Gastrocnemius medialis (tissue), 4 donors: ENCODE results near the gene TUBB. TPM values are rescaled to one million over a fixed set of nuclear protein-coding genes. Genes with fewer than 3 reads are reported as not detected.

Source experiments
- ATAC-seq, 2 donors: fragments of 150-250 bp; one replicate each; pipeline ENCODE4 v1.9.1; 2016
- DNase-seq, 2 donors: peaks; one replicate each; pipeline ENCODE4 v3.0.0-alpha.2; 2019
- H3K27ac ChIP-seq, 4 donors: fragments of 200-600 bp; sonication (generic); 1 replicate in 1 of 4; 2 replicates in 3 of 4; pipeline ENCODE4 v1.5.1; 2016 to 2018; ENCODE audit warnings: mild to moderate bottlenecking in 2 of 4, moderate library complexity in 1 of 4
- H3K27me3 ChIP-seq, 3 donors: fragments of 200-600 bp; sonication (generic) in 2 of 3; 1 replicate in 1 of 3; 2 replicates in 2 of 3; pipeline versions ENCODE4 v1.5.1 to v1.6.0; 2016 to 2019; ENCODE audit warnings: mild to moderate bottlenecking in 1 of 3, moderate library complexity in 1 of 3
- H3K36me3 ChIP-seq, 2 donors: fragments of 200-600 bp; sonication (generic) in 1 of 2; one replicate each; pipeline ENCODE4 v1.5.1; 2017 to 2018
- H3K4me1 ChIP-seq, 2 donors: fragments of 200-600 bp; sonication (generic) in 1 of 2; one replicate each; pipeline ENCODE4 v1.5.1; 2016 to 2017; ENCODE audit warnings: mild to moderate bottlenecking in 2 of 2
- H3K4me3 ChIP-seq, 4 donors: fragments of 200-600 bp; sonication (generic) in 3 of 4; 1 replicate in 1 of 4; 2 replicates in 3 of 4; pipeline ENCODE4 v1.5.1; 2016 to 2019; ENCODE audit warnings: mild to moderate bottlenecking in 2 of 4
- H3K9me3 ChIP-seq, 3 donors: fragments of 200-600 bp; sonication (generic) in 2 of 3; 1 replicate in 1 of 3; 2 replicates in 2 of 3; pipeline ENCODE4 v1.5.1; 2016 to 2019
- POLR2A ChIP-seq, 2 donors: fragments of 450-650 bp; IDR thresholded peaks; one replicate each; pipeline ENCODE4 v1.6.1; 2017; ENCODE audit warnings: antibody characterized with exemption in 2 of 2, mild to moderate bottlenecking in 2 of 2, moderate library complexity in 2 of 2
- in situ Hi-C, 4 donors: fragments of 200-750 bp; cut with MboI; loops; one replicate each; pipeline versions ENCODE4 v1.15.0 to v1.8.0; 2017; ENCODE audit warnings: low sequenced_read_pairs in 4 of 4
- intact Hi-C: fragments of 100-400 bp; cut with DNase I; formaldehyde crosslinking; loops from one replicate; pipeline ENCODE4 v1.15.1; 2023; ENCODE audit warnings: low total_unique reads
- total RNA-seq, 4 donors: library from RNA; depleted of rRNA; stranded (reverse); fragments of >200 nt; gene quantifications; one replicate each; pipeline versions ENCODE4 v1.1.0 to v1.2.3, GENCODE V29; 2016
- TF ChIP-seq, protein P1 (sequence below), 5 experiments: fragments of 450-650 bp in 3 of 5; fragments of 200-600 bp in 2 of 5; sonication (generic) in 2 of 5; IDR thresholded peaks in 4 of 5; conservative IDR thresholded peaks in 1 of 5; 1 replicate in 4 of 5; 2 replicates in 1 of 5; pipeline ENCODE4 v1.5.1; 2016 to 2019; ENCODE audit warnings: antibody characterized with exemption in 5 of 5, mild to moderate bottlenecking in 3 of 5, moderate library complexity in 3 of 5

The TUBB gene
- total RNA-seq, 4 donors from 2014 or later: 79.7 to 294 (median 193) TPM

- in situ Hi-C loops: loop anchor here in 3 of 4 donors (5.0 to 25.0 kb wide), 4 partner anchors 77 to 139 kb away; partner anchors contain the start of gene DDR1 (in 1 of the 3)
- intact Hi-C loops: loop anchor here (10.0 kb wide), 1 partner anchor 167 kb away; the partner anchor contains the start of gene VARS2
Measured at GRCh38 chr6:30747902-30748769, 28.0 kb downstream of the TUBB start.

DNA sequence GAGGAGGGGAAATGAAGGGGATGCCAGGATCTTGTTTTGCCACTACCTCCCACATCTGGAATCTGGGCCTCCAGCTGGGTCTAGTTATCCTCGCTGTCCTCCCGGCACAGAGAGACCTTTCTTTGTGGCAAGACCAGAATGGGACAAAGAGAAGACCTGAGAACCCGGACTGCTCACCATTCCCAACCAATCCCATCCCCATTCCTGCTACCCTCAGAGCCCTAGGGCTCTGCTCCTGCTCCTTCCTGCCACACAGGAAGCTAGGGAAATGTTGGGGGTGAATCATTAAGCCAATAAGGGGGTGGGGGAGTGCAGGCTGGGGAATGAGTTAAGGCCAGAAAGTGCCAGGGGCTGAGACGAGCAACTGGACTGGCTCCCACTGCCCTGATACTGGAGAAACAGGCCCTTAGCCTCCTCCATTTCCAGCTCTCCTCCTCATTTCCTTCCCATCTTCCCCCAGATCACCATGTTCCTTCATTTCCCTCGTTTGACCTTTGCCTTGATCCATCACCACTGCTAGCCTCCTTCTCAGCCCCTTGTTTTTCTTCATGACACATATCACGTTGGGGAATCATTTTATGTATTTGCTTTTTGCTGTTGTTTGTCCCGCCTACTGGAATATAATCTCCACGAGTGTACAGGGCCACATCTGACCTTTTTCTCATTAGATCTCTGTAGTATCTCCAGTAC lies 28.8 kb downstream of the TUBB start:
- DNase-seq (no peak), ATAC-seq (no peak)
- Histone ChIP-seq H3K9me3 (no peaks in the 10 kb centered on the region), H3K4me3 (no peak overlapping the region), H3K36me3 (no peaks in the 10 kb centered on the region), H3K27me3 (no peaks in the 10 kb centered on the region), H3K27ac (no peak overlapping the region), H3K4me1 (peaks cover 19 to 22% of the 10 kb centered on the region in 2 donors)
- intact Hi-C loops (loop anchor here (10.0 kb wide), 1 partner anchor 166 kb away; the partner anchor contains the start of gene VARS2), in situ Hi-C loops (loop anchor here in 3 of 4 donors (5.0 to 25.0 kb wide), 4 partner anchors 76 to 138 kb away; partner anchors contain the start of gene DDR1 (in 1 of the 3))
- TF ChIP-seq, protein P1, sequence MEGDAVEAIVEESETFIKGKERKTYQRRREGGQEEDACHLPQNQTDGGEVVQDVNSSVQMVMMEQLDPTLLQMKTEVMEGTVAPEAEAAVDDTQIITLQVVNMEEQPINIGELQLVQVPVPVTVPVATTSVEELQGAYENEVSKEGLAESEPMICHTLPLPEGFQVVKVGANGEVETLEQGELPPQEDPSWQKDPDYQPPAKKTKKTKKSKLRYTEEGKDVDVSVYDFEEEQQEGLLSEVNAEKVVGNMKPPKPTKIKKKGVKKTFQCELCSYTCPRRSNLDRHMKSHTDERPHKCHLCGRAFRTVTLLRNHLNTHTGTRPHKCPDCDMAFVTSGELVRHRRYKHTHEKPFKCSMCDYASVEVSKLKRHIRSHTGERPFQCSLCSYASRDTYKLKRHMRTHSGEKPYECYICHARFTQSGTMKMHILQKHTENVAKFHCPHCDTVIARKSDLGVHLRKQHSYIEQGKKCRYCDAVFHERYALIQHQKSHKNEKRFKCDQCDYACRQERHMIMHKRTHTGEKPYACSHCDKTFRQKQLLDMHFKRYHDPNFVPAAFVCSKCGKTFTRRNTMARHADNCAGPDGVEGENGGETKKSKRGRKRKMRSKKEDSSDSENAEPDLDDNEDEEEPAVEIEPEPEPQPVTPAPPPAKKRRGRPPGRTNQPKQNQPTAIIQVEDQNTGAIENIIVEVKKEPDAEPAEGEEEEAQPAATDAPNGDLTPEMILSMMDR (IDR thresholded peaks at IDR 0.05 in 4 of 5, conservative IDR thresholded peaks at IDR 0.05 in 1 of 5): no peak
- no peak for TF ChIP-seq POLR2A (IDR thresholded peaks at IDR 0.05)

More at GRCh38 chr6:30747902-30748769, 28.0 kb downstream of the TUBB start:
- no peak overlapping the region for H3K27ac ChIP-seq
- H3K4me3 ChIP-seq: no peak overlapping the region
- DNase-seq: no peak
- TF ChIP-seq, protein P1 (IDR thresholded peaks at IDR 0.05 in 4 of 5, conservative IDR thresholded peaks at IDR 0.05 in 1 of 5): no peak
- no peak for TF ChIP-seq POLR2A (IDR thresholded peaks at IDR 0.05)
- peaks cover 23 to 25% of the 10 kb centered on the region in 2 donors for H3K4me1 ChIP-seq
- H3K36me3 ChIP-seq: no peaks in the 10 kb centered on the region
- no peaks in the 10 kb centered on the region for H3K27me3 ChIP-seq
- no peak for ATAC-seq
- no peaks in the 10 kb centered on the region for H3K9me3 ChIP-seq

GRCh38 chr6:30749554-30750378 lies 29.6 kb downstream of the TUBB start:
- in situ Hi-C loops: loop anchor here in 3 of 4 donors (5.0 to 25.0 kb wide), 4 partner anchors 75 to 138 kb away; partner anchors contain the start of gene DDR1 (in 1 of the 3)
- peaks cover 19 to 22% of the 10 kb centered on the region in 2 donors for H3K4me1 ChIP-seq

DNA sequence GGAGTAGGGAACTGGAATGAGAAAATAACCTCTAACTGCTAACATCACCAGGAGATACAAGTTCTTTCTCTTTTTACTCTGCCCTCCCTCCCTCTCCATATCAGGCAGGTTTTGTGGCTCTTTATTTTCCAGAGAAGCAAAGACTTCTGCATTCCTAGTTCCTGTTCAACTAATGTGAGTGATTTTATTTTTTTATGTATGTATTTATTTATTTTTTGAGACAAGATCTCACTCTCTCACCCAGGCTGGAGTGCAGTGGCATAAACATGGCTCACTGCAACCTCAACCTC lies 30.2 kb downstream of the TUBB start:
- H3K27ac ChIP-seq: no peak overlapping the region
- DNase-seq: no peak
- no peaks in the 10 kb centered on the region for H3K27me3 ChIP-seq
- no peaks in the 10 kb centered on the region for H3K36me3 ChIP-seq
- TF ChIP-seq, protein P1 (IDR thresholded peaks at IDR 0.05 in 4 of 5, conservative IDR thresholded peaks at IDR 0.05 in 1 of 5): no peak
- no peak for TF ChIP-seq POLR2A (IDR thresholded peaks at IDR 0.05)
- peaks cover 19 to 22% of the 10 kb centered on the region in 2 donors for H3K4me1 ChIP-seq
- in situ Hi-C loops: no loop called here
- ATAC-seq: no peak
- H3K9me3 ChIP-seq: no peaks in the 10 kb centered on the region
- H3K4me3 ChIP-seq: no peak overlapping the region
- intact Hi-C loops: no loop called here

More at GRCh38 chr6:30749554-30750378, 29.6 kb downstream of the TUBB start:
- intact Hi-C loops: loop anchor here (10.0 kb wide), 1 partner anchor 165 kb away; the partner anchor contains the start of gene VARS2
- no peaks in the 10 kb centered on the region for H3K36me3 ChIP-seq
- no peak overlapping the region for H3K4me3 ChIP-seq
- H3K27me3 ChIP-seq: no peaks in the 10 kb centered on the region
- H3K9me3 ChIP-seq: no peaks in the 10 kb centered on the region
- no peak for DNase-seq
- ATAC-seq: no peak
- no peak overlapping the region for H3K27ac ChIP-seq
- TF ChIP-seq, protein P1 (IDR thresholded peaks at IDR 0.05 in 4 of 5, conservative IDR thresholded peaks at IDR 0.05 in 1 of 5): no peak
- no peak for TF ChIP-seq POLR2A (IDR thresholded peaks at IDR 0.05)
